Peyer's patch (tissue), 4 donors: ENCODE results near the gene PDPN. TPM values are rescaled to one million over a fixed set of nuclear protein-coding genes. Genes with fewer than 3 reads are reported as not detected.

ENCODE experiments used
- small RNA-seq, 2 donors: library from RNA; depleted of rRNA; stranded (forward); fragments of <200 nt; gene quantifications; one replicate each; pipeline ENCODE3, GENCODE V24; 2016
- total RNA-seq, 4 donors: library from RNA; depleted of rRNA; stranded (reverse); fragments of >200 nt; gene quantifications; one replicate each; pipeline ENCODE4 v1.1.0, GENCODE V29; 2016

The PDPN gene
- total RNA-seq, 4 donors from 2014 or later: 2.4 to 44.6 (median 9.6) TPM

Small RNA genes within 50 kb of the gene (small RNA-seq; reads per million reads assigned to genes)
- gene RNA5SP41: 0 reads per million in 2 donors

Other genes with a start within 250 kb of the PDPN start
- not detected for gene PRAMEF14, start 236.7 kb upstream of the PDPN start, total RNA-seq
- gene PRAMEF19, start 211.9 kb upstream of the PDPN start, total RNA-seq: not detected
- not detected for gene PRAMEF17, start 194.2 kb upstream of the PDPN start, total RNA-seq
- not detected for gene PRAMEF20, start 173.4 kb upstream of the PDPN start, total RNA-seq
- not detected for gene LRRC38, start 69.8 kb upstream of the PDPN start, total RNA-seq
- 10 to 100 TPM; 34.7 to 70.1 (median 53.0) TPM for gene PRDM2, start 116.4 kb downstream of the PDPN start, total RNA-seq